Thyroid gland (tissue), 4 donors: ENCODE data around the gene CLIC1. TPM values are rescaled to one million over a fixed set of nuclear protein-coding genes. Genes with fewer than 3 reads are reported as not detected.

ENCODE experiments used
- DNase-seq, 2 donors: peaks; one replicate each; pipeline ENCODE4 v3.0.0-alpha.2; 2019
- H3K27ac ChIP-seq, 3 donors: fragments of 200-600 bp; sonication (generic); 1 replicate in 2 of 3; 2 replicates in 1 of 3; pipeline ENCODE4 v1.5.1; 2016 to 2019; ENCODE audit warnings: mild to moderate bottlenecking in 1 of 3, moderate library complexity in 1 of 3
- H3K27me3 ChIP-seq: fragments of 200-600 bp; sonication (generic); one replicate; pipeline ENCODE4 v1.5.1; 2019
- H3K36me3 ChIP-seq, 2 donors: fragments of 200-600 bp; sonication (generic); one replicate each; pipeline ENCODE4 v1.5.1; 2016 to 2019
- H3K4me1 ChIP-seq, 2 donors: fragments of 200-600 bp; sonication (generic); one replicate each; pipeline ENCODE4 v1.5.1; 2017 to 2019
- H3K4me3 ChIP-seq, 3 donors: fragments of 200-600 bp; sonication (generic); replicated peaks in 1 of 3; 1 replicate in 2 of 3; 2 replicates in 1 of 3; pipeline ENCODE4 v1.5.1; 2016; ENCODE audit warnings: mild to moderate bottlenecking in 1 of 3
- H3K9me3 ChIP-seq: fragments of 200-600 bp; sonication (generic); one replicate; pipeline ENCODE4 v1.5.1; 2017
- POLR2A ChIP-seq, 2 donors: fragments of 450-650 bp; IDR thresholded peaks; one replicate each; pipeline ENCODE4 v1.6.1; 2017; ENCODE audit warnings: antibody characterized with exemption in 2 of 2, mild to moderate bottlenecking in 2 of 2, moderate library complexity in 1 of 2
- WGBS, 2 donors: methylation state at CpG; one replicate each; pipeline ENCODE4 v1.1.5; 2017; 5-methylcytosine and 5-hydroxymethylcytosine counted together
- intact Hi-C: fragments of 100-400 bp; cut with DNase I; formaldehyde crosslinking; loops from one replicate; pipeline ENCODE4 v1.15.1; 2023
- total RNA-seq, 4 donors: library from RNA; depleted of rRNA; stranded (reverse); fragments of >200 nt; gene quantifications; one replicate each; pipeline ENCODE4 v1.2.3, GENCODE V29; 2016
- TF ChIP-seq, protein P1 (sequence below), 6 experiments: fragments of 200-600 bp in 3 of 6; fragments of 450-650 bp in 3 of 6; sonication (generic) in 3 of 6; IDR thresholded peaks; one replicate each; pipeline ENCODE4 v1.5.1; 2016 to 2019; ENCODE audit warnings: antibody characterized with exemption in 6 of 6, mild to moderate bottlenecking in 2 of 6, inconsistent platforms in 1 of 6, moderate library complexity in 1 of 6

Gene CLIC1
- total RNA-seq, 4 donors from 2014 or later, result 222 to 314 (median 247) TPM

DNA sequence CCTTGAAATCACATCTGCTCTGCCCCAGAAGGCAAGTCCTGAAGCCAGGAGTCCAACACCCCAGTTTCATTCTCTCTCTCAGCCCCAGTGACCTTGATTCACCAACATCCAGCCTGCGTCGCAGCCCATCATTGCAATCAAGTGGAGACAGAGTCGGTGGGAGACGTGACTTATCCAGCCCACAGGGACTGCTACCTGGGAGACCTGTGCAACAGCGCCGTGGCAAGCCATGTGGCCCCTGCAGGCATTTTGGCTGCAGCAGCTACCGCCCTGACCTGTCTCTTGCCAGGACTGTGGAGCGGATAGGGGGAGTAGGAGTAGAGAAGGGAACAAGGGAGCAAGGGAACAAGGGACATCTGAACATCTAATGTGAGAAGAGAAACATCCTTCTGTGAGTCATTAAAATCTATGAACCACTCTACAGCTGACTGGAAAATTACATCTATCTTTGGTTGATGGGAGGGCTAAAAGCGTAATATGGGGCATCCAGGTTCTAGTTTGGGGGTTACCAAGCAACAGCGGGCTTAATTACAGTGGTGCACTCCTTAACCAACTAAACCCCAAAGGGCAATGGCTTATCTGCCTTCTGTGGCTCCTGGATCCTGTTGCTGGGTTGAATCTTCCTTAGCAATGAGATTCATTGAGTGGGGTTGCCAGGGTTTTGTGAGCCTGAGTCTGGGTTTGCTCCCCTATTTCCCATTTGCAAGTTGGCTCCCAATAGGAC lies 18.7 kb downstream of the CLIC1 start:
- no peak for DNase-seq
- Histone ChIP-seq H3K27me3 (no peaks in the 10 kb centered on the region), H3K9me3 (no peaks in the 10 kb centered on the region), H3K4me3 (no peak overlapping the region), H3K4me1 (peaks cover 30 to 40% of the 10 kb centered on the region in 2 donors), H3K36me3 (no peaks in the 10 kb centered on the region), H3K27ac (peak overlapping the region; percentile 59 to 78 (median 69))
- intact Hi-C loops, result no loop called here
- WGBS, 2 donors, result 58 to 73% methylated on average over 10 of the region's 10 CpGs
- no peak for TF ChIP-seq POLR2A (IDR thresholded peaks at IDR 0.05)
- TF ChIP-seq, protein P1, sequence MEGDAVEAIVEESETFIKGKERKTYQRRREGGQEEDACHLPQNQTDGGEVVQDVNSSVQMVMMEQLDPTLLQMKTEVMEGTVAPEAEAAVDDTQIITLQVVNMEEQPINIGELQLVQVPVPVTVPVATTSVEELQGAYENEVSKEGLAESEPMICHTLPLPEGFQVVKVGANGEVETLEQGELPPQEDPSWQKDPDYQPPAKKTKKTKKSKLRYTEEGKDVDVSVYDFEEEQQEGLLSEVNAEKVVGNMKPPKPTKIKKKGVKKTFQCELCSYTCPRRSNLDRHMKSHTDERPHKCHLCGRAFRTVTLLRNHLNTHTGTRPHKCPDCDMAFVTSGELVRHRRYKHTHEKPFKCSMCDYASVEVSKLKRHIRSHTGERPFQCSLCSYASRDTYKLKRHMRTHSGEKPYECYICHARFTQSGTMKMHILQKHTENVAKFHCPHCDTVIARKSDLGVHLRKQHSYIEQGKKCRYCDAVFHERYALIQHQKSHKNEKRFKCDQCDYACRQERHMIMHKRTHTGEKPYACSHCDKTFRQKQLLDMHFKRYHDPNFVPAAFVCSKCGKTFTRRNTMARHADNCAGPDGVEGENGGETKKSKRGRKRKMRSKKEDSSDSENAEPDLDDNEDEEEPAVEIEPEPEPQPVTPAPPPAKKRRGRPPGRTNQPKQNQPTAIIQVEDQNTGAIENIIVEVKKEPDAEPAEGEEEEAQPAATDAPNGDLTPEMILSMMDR (IDR thresholded peaks at IDR 0.05), result peak in 1 of 6 experiments; percentile 19

DNA sequence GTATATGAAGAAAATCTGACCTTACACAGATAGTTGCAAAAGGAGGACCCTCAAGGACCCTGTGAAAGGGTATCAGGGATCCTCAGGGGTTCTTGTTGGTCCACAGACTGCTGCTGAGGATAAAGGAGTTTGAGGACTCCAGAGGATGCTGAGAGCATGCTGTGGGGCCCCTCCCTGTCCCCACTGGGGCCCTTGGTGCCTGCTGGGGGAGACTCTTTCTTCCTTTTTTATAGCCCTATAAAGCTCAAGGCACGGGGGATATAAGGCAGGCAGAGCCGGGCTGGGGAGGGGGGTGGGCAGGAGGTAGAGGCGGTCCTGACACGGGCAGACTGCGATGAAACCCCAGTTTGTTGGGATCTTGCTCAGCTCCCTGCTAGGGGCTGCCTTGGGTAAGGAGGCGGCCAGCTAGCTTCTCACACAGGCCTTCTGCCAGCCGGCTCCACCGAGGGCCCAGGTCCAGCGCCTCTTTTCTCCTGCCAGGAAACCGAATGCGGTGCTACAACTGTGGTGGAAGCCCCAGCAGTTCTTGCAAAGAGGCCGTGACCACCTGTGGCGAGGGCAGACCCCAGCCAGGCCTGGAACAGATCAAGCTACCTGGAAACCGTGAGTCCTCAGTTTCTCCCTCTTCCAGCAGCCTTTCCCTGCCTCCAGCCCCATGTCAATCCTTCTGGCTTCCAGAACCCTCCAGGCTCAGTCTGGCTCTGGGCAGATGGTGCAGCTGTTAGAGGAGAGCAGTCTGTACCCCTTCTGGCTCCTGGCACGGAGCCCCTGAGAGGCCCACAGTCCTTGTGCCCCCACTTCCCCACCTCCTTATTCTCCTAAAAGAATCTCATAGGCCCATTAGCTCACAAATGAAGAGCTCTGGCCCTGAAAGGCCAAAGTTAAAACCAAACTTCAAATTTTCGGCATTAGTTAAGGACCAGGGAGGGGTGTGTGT lies 21.0 kb downstream of the CLIC1 start, which contains the start of gene LY6G6D:
Gene LY6G6D, plus strand, starts transcription at position 327 of the 937 bp plus-strand sequence. Its CDS starts 8 bp downstream, at position 335.
- intact Hi-C loops, result no loop called here
- H3K4me1 ChIP-seq, result peaks cover 30 to 44% of the 10 kb centered on the region in 2 donors
- H3K36me3 ChIP-seq, result no peaks in the 10 kb centered on the region
- TF ChIP-seq, protein P1 (IDR thresholded peaks at IDR 0.05), result no peak
- no peak within 1 kb of the TSS for H3K4me3 ChIP-seq
- no peaks in the 10 kb centered on the region for H3K9me3 ChIP-seq
- no peaks in the 10 kb centered on the region for H3K27me3 ChIP-seq
- WGBS, 2 donors, result 70 to 72% methylated on average over 9 to 11 of the region's 16 CpGs
- peak within 1 kb of the TSS; percentile 67 to 85 (median 84) for H3K27ac ChIP-seq
- peak in 1 of 2 donors; percentile 28 for DNase-seq

DNA sequence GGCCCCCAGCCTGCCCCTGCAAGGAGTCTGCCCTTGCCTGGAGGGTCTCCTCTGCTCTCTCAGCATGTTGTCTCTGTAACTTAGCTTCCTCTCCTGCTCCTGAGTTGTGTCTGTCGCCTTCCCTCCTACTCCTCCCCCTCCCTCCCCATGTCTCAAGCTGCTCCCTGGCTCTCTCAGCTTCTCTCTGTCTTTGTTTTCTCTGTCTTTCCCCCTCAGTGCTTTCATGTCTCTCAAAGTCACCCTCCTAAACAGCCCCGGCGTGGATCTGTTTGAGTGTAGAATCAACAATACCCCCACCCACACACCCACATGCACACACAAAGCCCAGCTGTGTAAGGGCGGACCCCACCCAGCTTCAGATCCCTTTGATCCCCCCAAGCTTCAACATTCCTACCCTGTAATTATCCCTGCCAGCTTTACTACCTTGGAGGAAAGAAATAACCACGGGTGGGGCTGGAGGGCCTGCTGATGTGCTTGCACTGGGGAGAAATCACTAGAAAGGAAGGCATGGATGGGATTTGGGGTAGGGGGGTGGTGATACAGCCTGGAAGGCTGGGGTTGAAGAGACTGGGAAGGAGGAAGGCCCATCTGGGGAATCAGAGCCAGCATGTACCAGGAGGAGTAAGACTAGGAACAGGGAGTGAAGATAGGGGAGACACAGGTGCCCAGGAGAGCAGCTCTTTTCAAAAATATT lies 22.2 kb downstream of the CLIC1 start:
- Histone ChIP-seq H3K36me3 (no peaks in the 10 kb centered on the region), H3K4me1 (peaks cover 29 to 45% of the 10 kb centered on the region in 2 donors), H3K27me3 (no peaks in the 10 kb centered on the region), H3K9me3 (no peaks in the 10 kb centered on the region), H3K27ac (peak overlapping the region; percentile 67 to 85 (median 84)), H3K4me3 (no peak overlapping the region)
- 17 to 33% methylated on average over 5 of the region's 5 CpGs for WGBS, 2 donors
- intact Hi-C loops, result no loop called here
- no peak for TF ChIP-seq POLR2A (IDR thresholded peaks at IDR 0.05)
- TF ChIP-seq, protein P1 (IDR thresholded peaks at IDR 0.05), result no peak
- peak; percentile 62 to 65 for DNase-seq

DNA sequence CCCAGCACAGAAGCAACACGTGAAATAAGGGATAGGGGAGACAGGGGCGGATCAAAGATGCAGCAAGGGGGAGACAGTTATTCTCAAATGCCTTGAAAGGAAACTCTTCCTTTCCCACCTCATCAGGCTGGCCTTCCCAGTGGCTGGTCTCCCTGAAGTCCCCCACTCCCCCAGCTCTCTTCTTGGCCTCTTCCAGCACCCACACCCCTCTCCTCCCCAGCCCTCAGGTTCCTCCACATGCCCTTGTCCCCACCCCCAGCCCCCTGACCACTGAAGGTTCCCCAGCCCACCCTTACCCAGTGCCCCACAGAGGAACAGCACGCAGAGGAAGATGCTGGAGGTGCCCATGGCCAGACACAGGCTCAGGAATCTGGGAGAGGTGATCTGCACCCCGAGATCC lies 22.9 kb downstream of the CLIC1 start:
- 47 to 89% methylated on average over 2 to 4 of the region's 4 CpGs for WGBS, 2 donors
- Histone ChIP-seq H3K4me3 (no peak overlapping the region), H3K4me1 (peaks cover 22 to 39% of the 10 kb centered on the region in 2 donors), H3K9me3 (no peaks in the 10 kb centered on the region), H3K27me3 (no peaks in the 10 kb centered on the region), H3K27ac (peak overlapping the region; percentile 67 to 85 (median 84)), H3K36me3 (no peaks in the 10 kb centered on the region)
- no peak for TF ChIP-seq POLR2A (IDR thresholded peaks at IDR 0.05)
- TF ChIP-seq, protein P1 (IDR thresholded peaks at IDR 0.05), result no peak
- DNase-seq, result no peak
- intact Hi-C loops, result no loop called here
